Measurements from ENCODE around the gene FYN.
"Not testable (repeated sequence)": the region's sequence is repeated elsewhere in the genome, so short reads cannot be mapped to it uniquely, and the experiment has no call there.

The FYN gene

DNA sequence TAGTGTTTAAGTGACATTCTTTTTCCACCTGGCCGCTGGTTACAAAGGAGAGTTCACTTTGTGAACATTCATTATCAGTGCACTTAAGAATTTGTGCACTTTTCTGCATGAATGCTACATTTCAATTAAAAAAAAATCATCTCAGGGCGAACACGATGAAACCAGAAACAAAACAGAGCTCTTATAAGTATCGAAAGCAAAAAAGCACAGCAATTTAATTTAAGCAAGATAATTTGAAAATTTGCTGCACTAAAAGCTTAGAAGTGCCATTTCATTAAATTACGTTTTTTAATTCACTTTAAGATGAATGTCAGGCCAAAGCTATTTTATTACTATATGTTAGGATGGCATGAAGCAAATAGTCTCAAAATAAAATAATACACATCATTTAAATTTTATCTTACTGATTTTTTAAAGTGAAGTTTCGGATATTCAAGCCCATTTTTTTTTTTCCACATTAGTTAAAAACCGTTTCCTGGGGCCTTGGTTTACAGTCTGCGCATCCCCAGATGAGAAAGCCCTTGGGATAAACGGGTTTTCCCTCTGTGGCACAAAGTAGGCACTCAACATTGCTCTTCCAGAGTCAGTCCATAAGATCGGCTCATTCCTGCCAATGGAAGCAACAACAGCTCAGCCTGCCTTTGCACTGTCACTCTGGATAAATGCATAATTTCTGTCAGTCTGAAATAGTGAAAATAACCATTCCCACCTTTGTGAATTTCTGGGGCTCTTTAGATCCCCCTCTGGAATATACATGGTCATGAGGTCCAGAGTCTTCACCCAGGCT lies 80.1 kb downstream of the FYN start:
- DNase-seq = no peak

- DNase-seq = no peak
Measured at GRCh38 chr6:111792241-111792640, 81.0 kb downstream of the FYN start.

DNA sequence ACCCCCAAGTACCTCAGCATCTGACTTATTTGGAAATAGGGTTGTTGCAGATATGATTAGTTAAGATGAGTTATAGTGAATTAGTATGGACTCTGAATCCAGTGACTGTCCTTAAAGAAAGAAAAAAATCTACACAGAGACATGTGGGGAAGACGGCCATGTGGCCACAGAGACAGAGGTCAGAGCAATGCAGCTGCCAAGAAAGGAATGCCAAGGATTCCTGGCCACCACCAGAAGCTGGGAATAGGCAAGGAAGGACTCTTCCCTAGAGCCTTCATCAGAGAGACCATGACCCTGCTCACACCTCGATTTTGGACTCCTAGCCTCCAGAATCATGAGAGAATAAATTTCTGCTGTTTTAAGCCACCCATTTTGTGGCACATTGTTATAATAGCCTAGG lies 81.8 kb downstream of the FYN start:
- no peak for DNase-seq

DNA sequence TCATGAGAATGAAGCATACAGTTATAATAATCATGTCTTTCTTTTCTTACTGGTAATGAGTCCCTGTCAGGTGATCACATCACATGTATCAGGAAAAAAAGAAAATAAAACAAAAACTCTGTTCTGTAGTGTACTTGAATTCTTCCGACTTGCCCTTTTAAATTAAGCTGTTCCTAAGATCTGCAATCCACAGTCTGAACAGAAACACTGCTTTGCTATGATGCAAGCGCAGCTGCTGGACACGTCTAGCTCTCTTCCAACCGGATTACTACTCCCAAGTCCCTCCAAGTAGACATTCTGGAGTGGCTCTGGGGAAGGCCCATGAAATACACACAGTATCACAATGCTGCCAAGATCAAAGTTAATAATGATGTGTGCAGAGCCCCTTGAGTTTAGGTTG lies 83.7 kb downstream of the FYN start:
- peak in 1 of 56 donors; percentile 41 for DNase-seq

- peak in 2 of 56 donors; percentile 14 to 31 for DNase-seq
Measured at GRCh38 chr6:111788379-111789276, 84.6 kb downstream of the FYN start.

- not testable (repeated sequence) for DNase-seq
Measured at GRCh38 chr6:111786151-111786550, 87.1 kb downstream of the FYN start.

DNA sequence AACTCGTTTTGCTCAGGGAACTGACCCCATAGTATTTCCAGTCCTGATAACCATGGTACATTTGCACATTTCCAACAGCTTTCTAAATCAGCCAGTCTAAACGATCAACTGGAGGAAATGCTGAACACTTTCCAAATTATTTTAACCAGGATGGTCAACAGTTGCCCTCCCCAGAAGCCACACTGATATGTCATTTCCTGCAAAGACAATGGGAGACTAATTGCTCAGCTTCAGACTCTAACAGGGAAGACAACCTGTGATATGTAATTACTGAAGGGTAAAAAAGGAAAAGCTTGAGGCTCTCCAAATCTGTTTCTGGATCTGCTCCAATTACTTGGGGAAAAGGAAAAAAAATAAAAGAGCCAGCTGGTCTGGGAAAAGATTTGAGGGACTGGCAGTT lies 88.8 kb downstream of the FYN start:
- DNase-seq = no peak

GRCh38 chr6:111782887-111783466 lies 90.3 kb downstream of the FYN start:
- no peak for DNase-seq

GRCh38 chr6:111782192-111782809 lies 91.0 kb downstream of the FYN start:
- no peak for DNase-seq

- no peak for DNase-seq
Measured at GRCh38 chr6:111781041-111781708, 92.1 kb downstream of the FYN start.

DNA sequence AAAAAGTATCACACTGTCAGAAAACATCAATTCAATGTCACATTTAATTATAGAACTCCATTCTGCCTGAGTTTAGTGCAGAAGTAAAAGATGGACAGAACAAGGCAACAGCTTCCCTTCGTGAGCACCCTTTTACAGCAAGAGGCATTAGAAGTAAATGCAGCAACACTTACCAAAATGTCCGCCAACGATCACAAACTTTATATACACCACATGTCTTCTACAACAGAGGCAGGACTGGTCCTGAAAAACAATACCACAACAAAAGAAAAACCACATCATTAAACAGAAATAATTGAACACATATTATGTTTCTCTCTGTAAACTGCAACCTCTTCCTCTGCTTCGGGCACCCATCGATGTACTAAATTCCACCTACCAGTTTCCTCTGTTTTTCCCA lies 92.9 kb downstream of the FYN start:
- DNase-seq = no peak

DNA sequence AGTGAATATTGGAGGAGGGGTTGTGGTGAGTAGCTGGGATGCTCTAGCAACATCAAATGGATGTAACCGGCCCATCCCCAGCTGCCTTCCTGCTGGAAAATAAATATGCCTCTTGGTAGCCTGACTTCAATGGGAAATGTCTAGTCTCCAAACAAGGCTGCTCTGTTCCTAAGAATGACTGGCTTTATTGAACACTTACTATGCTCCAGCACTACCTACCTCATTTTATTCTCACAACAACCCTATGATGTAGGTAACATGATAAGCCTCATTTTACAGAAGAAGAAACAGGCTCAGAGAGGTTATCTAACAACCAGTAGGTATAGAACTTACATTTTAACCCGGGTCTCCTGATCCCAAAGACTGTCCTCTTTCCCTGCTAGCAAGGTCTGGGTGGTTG lies 93.6 kb downstream of the FYN start:
- DNase-seq = no peak

GRCh38 chr6:111779031-111779430 lies 94.2 kb downstream of the FYN start:
- no peak for DNase-seq

DNA sequence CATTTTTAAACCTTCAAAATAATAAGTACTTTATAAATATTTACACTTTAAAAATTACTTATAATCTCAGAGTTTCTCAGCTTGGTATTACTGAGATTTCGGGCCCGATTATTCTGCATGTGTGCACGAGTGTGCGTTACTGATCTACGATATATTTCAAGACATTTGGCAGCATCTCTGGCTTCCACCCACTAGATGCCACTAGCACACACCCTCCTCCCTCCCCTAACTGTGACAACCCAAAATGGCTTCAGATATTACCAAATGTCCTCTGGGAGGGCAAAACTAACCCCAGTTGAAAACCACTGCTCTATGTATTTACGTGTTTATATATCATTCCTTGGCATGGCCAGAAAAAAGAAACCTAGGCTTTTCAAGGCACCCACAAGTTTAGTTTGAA lies 95.9 kb downstream of the FYN start:
- peak in 3 of 56 donors; percentile 21 to 36 (median 27) for DNase-seq

GRCh38 chr6:111776236-111777221 lies 96.7 kb downstream of the FYN start:
- DNase-seq = no peak

DNA sequence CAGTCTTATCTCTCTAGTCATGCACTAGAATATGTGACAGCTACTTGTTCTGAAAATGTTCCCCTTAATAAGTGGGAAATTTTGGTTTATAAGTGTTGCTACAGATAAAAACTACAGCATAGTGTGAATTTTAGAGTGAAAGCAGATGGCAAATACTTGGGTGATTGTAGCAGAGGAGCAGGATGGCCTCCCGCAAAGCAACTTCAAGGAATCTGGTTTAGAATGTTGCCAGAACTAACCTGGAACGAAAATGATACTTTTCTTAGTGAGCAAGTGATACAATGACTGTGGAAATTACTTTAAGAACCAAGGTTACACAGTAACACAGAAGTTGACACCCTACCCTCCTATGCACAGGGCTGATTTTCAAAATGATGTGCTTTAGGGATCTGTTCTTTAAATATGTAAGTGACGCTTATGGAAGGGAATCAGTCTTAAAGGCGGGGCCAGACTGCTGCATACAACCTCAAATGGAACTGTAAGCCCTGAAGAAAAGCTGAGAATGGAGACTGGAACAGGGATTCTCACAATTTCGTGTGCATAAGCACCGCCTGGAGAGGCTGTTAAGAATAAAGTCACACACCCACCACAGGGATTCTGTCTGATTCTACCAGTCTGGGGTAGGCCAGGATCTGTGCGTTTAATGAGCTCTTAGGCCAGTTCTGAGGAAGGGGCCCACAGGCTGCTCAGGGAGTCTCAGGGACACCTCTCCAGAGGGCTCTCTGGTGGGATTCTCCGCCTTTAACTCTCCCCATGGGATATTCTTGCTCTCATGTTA lies 97.9 kb downstream of the FYN start:
- DNase-seq = no peak

DNA sequence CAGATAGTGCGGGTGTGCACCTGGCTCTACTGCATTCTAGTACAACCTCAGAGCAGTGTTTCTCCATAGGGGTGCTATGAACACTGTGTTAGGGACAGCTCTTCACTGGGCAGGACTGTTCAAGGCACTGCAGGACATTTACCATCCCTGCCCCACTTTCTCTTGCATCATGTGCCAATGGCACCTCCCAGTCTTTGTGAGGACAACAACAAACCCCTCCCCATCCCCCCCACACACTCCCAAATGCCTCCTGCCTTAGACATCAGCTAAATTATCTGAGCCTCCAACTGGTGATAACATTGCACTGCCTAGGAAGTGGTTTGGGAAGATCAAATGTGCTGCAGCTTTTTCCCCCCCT lies 98.9 kb downstream of the FYN start:
- no peak for DNase-seq

GRCh38 chr6:111773501-111774345 lies 99.5 kb downstream of the FYN start:
- DNase-seq = peak in 1 of 56 donors; percentile 35
